HG02973 (cell line): ENCODE results near the gene DNAH2.
"Not testable (repeated sequence)": the region's sequence is repeated elsewhere in the genome, so short reads cannot be mapped to it uniquely, and the experiment has no call there.

Experiments used
- ATAC-seq: cut with Tn5 transposase; IDR thresholded peaks from one replicate; pipeline ENCODE4 v1.9.1; 2021; ENCODE audit warnings: moderate library complexity; ENCODE audit not compliant: unreplicated experiment

DNAH2 gene

DNA sequence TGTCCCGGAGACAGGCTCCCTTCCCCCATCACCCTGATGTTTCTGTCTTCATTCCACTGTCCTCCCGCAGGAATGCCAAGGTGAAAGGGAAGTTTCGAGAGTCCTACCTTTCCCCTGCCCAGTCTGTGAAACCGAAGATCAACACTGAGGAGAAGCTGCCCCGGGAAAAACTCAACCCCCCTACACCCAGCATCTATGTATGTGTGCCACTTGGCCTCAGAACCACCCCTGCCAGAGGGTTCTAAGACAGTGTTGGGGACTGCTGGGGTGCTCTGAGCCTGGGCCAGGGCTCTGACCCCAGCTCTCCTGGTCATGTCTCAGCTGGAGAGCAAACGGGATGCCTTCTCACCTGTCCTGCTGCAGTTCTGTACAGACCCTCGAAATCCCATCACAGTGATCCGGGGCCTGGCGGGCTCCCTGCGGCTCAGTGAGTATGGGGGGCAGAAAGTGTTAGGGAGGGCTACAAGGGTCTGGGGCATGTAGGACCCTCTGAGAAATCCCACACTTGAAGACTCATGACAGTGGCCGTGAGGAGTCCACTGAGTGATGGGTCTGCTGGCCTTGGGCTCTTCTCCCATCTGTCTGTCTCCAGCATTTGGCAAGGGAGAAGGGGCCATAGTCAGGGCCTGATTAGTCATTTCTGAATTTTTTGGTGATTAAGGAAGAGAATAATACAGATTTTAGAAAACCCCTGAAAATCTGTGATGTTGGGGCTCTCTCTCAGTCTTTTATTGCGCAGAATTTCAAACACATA is 132.4 kb downstream of the DNAH2 start:
- ATAC-seq: no peak

DNA sequence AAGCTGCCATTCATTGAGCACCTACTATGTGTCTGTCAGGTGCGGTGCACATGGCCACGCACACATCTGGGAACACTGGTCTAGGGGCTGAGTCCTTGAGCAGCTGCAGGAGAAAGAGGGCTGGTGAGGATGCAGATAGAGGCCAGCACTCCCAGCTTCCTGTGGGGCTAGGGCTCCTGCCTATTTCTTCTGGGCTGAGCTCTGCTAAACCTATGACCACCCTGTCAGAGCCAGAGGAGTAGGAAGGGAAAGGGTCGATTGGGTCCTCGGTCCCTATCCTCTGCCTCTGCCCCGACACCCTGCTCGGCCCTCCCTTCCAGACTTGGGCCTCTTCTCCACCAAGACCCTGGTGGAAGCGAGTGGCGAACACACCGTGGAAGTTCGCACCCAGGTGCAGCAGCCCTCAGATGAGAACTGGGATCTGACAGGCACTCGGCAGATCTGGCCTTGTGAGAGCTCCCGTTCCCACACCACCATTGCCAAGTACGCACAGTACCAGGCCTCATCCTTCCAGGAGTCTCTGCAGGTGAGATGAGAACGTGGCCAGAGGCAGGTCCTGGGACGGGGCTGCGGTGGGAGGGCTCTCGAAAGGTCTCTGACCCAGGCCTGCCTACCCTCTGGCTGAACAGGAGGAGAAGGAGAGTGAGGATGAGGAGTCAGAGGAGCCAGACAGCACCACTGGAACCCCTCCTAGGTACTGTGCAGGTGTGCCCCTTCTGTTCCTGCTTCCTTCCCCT is 133.3 kb downstream of the DNAH2 start:
- no peak for ATAC-seq

DNA sequence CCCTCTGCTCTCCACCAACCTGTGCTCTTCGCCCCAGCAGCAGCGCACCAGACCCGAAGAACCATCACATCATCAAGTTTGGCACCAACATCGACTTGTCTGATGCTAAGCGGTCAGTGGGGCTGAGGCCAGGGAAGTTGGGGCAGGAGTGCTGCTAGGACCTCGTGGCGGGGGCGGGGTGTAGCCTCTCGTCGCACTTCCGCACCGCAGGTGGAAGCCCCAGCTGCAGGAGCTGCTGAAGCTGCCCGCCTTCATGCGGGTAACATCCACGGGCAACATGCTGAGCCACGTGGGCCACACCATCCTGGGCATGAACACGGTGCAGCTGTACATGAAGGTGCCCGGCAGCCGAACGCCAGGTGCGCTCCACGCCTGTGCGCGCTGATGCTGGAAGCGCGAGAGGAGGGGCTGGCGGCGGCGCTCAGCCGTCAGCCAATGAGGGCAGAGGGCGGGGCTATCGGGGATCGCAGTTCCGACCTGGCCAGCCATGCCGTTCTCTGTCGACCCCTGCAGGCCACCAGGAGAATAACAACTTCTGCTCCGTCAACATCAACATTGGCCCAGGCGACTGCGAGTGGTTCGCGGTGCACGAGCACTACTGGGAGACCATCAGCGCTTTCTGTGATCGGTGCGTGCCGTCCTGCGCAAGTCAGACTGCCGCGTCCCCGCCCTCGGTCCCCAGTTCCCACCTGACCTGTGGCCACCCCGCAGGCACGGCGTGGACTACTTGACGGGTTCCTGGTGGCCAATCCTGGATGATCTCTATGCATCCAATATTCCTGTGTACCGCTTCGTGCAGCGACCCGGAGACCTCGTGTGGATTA is 134.1 kb downstream of the DNAH2 start:
- ATAC-seq: peak; percentile 57

DNA sequence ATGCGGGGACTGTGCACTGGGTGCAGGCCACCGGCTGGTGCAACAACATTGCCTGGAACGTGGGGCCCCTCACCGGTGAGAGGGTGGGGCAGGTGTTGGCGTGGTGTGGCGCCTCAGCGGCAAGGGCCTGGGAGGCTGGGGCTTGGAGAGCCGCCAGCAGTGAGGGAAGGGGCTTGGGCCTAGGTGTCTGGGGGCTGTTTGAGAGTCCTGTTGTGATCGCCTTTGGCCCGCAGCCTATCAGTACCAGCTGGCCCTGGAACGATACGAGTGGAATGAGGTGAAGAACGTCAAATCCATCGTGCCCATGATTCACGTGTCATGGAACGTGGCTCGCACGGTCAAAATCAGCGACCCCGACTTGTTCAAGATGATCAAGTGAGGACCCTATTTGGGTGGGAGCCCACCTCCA is 134.7 kb downstream of the DNAH2 start:
- ATAC-seq: no peak

DNA sequence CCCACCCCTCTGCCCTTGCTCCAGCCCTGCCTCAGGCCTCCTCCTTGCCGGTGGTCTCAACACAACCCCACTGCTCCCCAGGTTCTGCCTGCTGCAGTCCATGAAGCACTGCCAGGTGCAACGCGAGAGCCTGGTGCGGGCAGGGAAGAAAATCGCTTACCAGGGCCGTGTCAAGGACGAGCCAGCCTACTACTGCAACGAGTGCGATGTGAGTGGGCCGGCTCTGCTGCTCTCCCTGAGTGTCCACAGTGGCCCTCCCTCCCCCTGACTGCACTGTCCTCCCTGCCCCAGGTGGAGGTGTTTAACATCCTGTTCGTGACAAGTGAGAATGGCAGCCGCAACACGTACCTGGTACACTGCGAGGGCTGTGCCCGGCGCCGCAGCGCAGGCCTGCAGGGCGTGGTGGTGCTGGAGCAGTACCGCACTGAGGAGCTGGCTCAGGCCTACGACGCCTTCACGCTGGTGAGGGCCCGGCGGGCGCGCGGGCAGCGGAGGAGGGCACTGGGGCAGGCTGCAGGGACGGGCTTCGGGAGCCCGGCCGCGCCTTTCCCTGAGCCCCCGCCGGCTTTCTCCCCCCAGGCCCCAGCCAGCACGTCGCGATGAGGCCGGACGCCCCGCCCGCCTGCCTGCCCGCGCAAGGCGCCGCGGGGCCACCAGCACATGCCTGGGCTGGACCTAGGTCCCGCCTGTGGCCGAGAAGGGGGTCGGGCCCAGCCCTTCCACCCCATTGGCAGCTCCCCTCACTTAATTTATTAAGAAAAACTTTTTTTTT is 135.6 kb downstream of the DNAH2 start:
- no peak for ATAC-seq

DNA sequence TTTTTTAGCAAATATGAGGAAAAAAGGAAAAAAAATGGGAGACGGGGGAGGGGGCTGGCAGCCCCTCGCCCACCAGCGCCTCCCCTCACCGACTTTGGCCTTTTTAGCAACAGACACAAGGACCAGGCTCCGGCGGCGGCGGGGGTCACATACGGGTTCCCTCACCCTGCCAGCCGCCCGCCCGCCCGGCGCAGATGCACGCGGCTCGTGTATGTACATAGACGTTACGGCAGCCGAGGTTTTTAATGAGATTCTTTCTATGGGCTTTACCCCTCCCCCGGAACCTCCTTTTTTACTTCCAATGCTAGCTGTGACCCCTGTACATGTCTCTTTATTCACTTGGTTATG is 136.1 kb downstream of the DNAH2 start:
- ATAC-seq: no peak

DNA sequence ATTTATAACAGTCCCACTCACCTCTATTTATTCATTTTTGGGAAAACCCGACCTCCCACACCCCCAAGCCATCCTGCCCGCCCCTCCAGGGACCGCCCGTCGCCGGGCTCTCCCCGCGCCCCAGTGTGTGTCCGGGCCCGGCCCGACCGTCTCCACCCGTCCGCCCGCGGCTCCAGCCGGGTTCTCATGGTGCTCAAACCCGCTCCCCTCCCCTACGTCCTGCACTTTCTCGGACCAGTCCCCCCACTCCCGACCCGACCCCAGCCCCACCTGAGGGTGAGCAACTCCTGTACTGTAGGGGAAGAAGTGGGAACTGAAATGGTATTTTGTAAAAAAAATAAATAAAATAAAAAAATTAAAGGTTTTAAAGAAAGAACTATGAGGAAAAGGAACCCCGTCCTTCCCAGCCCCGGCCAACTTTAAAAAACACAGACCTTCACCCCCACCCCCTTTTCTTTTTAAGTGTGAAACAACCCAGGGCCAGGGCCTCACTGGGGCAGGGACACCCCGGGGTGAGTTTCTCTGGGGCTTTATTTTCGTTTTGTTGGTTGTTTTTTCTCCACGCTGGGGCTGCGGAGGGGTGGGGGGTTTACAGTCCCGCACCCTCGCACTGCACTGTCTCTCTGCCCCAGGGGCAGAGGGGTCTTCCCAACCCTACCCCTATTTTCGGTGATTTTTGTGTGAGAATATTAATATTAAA is 136.7 kb downstream of the DNAH2 start:
- no peak for ATAC-seq

DNA sequence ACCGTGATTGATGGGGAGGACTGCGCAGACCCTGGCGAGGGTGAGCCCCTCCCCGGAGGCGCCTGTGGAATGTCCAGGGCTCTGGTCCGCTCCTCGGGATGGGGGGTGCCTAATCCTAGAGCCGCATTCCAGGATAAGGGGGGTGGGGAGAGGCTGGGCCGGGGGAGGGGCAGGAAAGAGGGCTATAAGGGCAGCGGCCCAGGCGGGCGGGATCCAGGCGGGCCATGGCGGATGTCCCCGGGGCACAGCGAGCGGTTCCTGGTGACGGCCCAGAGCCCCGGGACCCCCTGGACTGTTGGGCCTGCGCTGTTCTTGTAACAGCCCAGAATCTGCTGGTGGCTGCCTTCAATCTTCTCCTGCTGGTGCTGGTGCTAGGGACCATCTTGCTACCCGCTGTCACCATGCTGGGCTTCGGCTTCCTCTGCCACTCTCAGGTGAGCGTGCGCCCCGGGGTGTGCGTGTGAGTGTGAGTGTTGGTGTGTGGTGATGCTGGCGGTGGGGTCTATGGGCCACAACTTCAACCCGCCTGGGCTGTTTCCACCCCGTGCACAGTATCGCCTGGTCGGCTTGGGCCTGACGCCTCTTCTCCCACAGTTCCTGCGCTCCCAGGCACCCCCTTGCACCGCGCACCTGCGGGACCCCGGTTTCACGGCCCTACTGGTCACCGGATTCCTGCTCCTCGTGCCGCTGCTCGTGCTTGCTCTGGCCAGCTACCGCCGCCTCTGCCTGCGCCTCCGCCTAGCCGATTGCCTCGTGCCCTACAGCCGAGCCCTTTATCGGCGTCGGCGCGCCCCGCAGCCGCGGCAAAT is 137.5 kb downstream of the DNAH2 start, which contains the start of gene TMEM88:
TMEM88 (plus strand) TSS at position 216 of the 809 bp plus-strand sequence; CDS start at position 225, 9 bp downstream.
- ATAC-seq: no peak

DNA sequence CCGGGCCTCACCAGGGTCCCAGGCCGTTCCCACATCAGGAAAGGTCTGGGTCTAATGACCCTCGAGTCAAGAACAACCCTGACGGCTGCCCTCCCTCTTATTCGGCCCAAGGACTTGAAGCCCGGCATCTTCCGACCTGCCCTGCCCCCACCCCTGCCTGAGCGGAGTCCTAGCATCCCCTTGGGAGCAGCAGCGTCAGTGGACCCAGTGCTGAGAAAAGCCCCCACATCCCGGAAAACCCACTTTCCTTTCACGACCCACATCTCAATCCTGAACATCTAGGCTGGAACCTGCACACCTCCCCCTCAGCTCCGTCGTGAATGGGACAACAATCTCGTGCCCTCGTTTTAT is 138.1 kb downstream of the DNAH2 start:
- ATAC-seq: no peak

DNA sequence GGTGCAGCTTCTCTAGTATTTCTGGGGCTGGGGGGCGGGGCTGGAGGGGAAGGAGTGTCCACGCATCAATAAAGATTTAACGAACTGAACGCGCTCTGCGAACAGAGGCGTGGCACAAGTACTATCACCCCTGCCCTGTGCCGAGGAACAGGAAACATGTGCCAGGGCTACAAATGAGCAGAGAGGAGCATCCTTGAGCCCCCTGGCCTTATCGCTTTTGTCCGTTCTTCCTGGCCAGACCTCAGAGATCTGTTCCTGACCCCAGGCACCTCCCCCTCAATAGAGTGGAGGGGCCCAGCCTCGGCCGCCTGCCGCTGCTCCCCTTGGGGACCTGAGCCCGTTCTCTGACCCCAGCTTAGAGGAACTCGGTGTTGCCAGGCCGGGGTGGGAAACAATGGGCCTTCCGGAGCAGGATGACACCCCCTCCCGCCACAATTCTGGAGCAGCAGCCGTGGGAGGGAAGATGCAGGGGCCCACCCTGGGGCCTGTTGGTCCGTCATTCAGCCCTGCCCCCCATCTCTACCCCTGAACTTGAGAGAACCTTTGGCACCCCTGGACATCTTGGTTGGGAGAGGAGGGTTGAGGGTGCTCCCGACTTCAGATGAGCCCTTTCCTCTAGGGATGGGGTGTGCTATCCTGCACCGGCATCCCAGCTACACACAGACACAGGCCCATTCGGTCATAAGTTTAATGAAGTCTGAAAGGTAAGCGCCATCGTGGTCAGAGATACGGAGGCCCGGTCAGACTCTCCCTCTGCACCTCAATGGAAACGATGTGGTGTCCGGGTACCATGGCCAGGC is 138.7 kb downstream of the DNAH2 start:
- no peak for ATAC-seq

DNA sequence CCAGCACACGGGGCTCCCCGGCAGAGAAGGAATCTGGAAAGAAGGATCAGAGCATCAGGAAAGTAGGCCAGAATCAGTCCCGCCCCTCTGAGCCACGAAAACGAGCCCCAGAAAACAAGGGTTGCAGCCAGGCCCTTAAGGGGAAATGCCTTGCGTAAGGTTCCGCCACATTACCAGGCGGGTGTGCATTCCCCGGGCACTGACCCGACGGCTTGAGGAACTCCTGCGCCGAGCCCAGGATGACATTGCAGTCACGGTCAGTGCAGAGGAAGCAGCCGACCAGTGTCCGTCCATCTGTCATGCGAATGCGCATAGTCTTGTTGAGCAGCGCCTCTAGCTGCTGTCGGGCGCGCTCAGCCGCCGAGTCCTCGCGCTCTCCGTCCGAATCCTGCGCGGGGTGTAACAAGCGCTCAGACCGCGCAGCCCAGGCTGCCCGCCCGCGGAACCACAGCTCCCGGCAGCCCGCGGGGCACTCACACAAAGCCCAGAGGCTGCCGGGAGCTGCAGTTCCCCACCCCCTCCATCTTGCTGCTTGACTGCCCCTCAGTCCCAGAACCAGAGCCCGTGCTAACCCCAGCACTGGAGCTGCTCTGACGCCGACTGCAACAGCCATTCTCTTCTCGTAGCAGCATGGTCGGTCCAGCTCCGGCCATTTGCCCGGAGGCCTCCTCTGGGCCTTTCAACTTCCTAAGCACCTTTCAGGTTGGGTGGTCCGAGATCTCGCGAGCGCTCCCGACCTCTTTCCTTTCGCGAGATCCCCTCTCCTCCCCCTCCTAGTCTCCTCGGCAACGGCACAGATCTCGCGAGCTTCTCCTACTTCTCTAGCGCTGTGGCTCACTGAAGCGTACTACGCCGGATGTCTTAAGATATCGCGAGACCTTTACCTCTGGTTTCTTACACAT is 139.5 kb downstream of the DNAH2 start, which contains the start of gene NAA38:
NAA38 (minus strand) TSS at position 749 of the 902 bp plus-strand sequence; CDS start at position 653, 96 bp downstream.
- ATAC-seq: peak; percentile 64

DNA sequence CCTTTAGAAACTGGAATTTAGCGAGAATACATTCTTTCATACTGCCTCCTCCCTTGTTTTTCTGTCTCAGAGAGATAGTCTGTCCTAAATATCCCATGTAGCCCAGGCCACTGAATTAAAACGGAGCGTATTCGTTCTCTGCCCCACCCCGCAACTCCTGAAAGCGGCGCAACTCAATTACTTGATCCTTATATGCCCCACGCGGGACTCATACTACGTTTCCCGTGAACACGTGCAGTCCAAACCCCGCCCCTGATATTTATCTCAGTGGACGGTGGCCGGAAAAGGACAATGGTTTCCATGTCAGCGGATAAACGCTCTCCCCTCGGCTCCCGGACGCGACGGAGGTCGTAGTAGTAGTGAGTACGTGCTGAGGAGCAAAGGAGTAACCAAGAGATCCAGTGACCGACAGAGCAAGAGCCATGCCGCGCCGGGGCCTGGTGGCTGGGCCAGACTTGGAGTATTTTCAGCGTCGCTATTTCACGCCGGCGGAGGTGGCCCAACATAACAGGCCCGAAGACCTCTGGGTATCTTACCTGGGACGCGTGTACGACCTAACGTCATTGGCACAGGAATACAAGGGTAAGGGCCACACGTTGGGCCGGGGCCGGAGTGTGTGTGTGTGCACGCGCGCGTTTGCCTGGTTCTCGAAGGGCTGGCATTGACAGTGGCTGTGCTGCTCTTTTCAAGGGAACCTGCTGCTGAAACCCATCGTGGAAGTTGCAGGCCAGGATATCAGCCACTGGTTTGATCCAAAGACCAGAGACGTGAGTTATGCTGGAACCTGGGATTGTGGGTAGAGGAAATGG is 140.4 kb downstream of the DNAH2 start, which contains the start of gene CYB5D1:
CYB5D1 (plus strand) TSS at position 291 of the 809 bp plus-strand sequence; CDS start at position 423, 132 bp downstream.
- ATAC-seq: peak; percentile 29

DNA sequence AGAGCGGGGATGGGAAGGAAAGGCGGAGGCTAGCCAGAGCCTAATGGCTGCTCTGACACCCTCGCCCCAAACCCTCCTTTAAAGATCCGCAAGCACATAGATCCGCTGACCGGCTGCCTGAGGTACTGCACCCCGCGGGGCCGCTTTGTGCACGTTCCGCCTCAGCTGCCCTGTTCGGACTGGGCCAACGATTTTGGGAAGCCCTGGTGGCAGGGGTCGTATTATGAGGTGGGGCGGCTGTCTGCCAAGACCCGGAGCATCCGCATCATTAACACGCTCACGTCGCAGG is 140.9 kb downstream of the DNAH2 start:
- no peak for ATAC-seq

DNA sequence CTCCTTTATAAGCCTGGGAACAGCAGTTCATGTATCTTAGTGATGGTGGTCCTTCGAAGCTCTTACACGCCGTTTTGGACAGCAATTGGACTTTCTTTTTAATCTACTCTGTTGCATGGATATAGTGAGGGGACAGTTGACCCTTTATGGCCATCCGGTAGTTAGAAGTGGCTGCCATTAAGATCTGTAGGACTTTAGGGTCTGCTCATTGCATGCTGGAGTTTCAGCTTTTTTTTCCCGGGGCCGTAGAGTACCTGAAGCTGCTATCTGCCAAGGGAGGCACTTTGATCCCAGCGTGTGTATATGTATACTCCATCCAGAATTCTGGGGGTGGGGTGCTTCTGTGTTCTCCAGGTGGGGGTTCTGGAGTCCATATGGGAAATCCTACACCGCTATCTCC is 141.5 kb downstream of the DNAH2 start:
- ATAC-seq: no peak

DNA sequence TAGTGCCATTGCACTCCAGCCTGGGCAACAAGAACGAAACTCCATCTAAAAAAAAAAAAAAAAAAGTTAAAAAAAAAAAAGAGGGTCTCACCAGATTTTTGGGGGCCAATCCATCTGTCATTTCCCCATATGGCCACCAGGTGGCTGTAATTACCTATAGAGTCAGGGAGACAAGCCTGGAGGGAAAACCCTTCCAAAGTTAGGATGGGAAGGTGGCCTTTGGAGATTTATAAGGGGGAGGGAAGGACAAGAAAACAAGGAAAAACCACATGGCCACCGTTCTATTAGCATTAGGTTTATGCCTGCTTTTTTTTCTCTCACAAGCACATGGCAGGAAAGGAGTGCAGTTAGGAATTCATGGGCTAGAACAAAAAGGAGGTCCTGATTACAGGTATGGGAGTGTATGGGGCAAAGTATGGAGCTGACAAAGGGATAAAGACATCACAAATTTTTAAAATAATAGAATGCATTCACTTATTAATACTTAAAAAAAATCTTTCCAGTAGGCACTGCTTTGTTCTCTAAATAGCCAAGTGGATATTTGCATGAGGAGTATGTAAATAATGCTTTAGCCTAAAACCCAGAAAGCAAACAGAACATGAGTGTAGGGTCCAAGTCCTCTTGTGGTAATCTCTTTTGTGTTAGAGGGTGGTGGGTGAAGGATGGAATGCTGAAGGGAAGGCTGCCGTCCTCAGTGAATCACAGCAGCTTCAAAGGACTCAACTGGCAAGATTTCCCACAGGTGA is 145.3 kb downstream of the DNAH2 start:
- ATAC-seq: no peak

DNA sequence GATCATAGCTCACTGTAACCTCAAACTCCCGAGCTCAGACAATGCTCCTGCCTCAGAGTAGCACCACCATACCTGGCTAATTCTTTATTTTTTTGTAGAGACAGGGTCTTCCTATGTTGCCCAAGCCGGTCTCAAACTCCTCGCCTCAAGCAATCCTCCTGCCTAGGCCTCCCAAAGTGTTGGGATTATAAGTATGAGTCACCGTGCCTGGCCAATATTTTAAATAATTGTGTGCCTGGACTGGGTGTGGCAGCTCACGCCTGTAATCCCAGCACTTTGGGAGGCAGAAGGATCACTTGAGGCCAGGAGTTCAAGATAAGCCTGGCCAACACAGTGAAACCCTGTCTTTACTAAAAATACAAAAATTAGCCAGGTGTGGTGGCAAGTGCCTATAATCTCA is 146.8 kb downstream of the DNAH2 start:
- ATAC-seq: not testable (repeated sequence)
